HG02588 (cell line): ENCODE data around the gene SLC38A8.

ENCODE experiments used
- ATAC-seq: cut with Tn5 transposase; IDR thresholded peaks from one replicate; pipeline ENCODE4 v1.9.1; 2021; ENCODE audit warnings: mild to moderate bottlenecking, moderate library complexity; ENCODE audit not compliant: unreplicated experiment

SLC38A8 gene

DNA sequence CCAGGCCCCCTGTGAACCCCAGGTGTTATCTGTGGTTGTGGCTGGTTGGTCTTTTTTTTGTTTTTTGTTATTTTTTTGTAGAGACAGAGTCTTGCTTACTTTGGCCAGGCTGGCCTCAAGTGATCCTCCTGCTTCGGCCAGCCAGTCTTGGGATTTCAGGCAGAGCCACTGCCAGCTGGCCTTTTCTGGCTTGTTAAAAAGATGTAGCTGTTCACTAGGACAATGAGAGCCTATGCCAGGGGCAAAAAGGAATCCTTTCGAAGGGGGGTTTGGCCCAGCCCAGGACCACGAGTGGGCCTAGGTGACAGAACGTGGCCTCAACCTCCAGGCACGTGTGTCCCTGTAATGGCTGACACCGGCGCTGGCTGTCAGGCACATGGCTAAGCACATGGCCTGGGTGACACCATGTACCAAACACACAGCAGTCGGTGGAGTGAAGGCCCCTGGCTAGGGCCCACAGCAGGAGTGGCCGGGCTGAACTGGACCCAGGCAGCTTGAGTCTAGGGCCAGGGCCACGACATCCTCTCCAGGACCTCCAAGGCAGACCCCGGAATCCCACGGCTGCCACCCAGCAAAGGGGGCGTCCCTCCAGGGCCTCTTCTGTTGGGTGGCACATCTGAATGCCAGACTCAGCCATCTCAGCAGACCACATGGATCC is 6.9 kb upstream of the SLC38A8 start:
- ATAC-seq, result no peak

DNA sequence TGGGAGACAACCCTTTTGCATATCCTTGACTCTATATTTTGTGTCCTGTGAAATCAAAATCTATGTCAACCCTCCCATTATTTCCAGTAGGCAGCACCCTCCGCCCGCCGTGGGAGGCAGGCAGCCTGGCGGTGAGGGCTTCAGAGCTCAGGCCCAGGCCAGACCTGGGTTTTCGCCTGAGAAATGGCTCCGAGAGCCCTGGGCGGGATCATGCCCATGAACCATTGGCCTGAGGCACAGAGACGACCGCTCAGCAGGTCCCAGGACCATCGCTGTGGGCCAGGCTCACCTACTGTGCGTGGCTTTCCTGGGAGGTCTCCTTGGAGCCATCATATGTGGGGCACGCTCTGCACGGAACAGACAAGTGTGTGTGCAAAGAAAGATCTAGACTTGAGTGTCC is 6.3 kb upstream of the SLC38A8 start:
- ATAC-seq, result no peak

DNA sequence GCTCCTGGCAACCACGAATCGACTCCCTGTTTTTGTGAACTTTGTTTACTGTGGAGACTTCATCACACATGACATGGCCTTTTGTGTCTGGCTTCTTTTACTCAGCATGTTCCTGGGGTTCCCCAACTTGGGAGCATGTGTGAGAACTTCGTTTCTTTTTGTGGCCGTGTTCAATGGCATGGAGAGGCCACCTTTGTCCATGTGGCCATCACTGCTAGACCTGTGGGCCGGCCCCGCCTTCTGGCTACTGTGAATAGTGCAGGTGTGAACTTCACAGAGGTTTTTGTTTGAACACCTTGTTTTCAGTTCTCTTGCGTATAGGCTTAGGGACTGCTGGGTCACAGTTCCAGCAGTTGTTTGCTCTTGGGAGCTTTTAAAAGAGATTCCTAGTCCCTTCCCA is 5.7 kb upstream of the SLC38A8 start:
- no peak for ATAC-seq

DNA sequence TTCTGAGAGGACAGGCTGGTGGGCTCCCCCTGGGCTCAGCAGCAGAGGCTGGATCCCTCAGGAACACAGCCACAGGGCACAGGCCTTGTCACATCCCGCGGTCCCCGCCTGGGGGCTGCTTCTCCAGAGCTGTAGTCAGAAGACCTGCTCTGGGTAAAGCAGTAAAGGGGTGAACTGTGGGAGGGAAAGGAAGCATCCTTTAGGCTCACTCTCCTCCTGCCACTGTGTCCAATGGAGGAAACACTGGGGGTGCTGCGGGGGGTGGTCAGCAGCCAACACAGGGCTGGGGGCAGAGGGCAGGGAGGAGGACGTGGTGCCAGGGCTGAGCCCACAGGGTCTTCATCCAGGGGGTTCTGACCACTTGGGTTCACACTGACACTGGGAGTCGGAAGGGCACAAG is 5.0 kb upstream of the SLC38A8 start:
- ATAC-seq, result no peak

DNA sequence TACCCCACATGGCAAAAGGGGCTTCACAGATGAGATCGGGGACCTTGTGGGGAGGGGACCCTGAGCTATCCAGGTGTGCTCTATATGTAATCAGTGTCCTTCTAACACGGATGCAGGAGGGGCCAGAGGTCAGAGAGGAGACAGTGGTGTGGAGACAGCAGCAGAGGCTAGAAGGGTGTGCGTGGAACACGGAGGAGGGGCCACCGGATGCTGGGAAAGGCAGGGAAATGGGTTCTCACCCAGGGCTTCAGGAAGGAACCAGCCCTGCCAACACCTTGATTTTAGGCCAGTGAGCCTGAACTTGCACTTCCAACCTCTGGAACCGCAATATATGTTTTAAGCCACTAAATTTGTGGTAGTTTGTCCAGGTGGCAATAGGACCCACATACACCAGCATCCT is 4.6 kb upstream of the SLC38A8 start:
- ATAC-seq, result no peak

DNA sequence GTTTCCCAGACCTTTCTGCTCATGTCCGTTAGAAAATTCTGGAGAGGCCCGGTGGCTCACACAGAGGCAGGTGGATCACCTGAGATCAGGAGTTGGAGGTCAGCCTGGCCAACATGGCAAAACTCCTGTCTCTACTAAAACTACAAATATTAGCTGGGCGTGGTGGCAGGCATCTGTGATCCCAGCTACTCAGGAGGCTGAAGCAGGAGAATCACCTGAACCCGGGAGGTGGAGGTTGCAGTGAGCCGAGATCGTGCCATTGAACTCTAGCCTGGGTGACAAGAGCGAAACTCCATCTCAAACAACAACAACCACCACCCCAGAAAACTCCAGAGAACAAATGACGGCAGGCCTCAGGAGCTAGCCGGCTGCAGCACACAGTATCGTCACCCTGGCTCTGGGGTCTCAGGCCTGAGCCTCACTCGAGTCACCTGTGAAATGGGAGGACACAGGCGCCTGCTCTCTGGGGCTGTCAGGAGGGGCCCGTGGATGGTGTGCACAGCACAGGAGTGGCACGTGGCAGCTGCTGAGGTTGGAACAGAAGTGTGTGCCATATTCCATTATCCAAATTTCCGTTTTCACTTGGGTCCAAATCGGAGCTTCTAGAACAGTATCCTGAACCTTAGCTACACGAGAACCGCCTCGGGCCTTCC is 3.3 kb upstream of the SLC38A8 start:
- ATAC-seq, result no peak

DNA sequence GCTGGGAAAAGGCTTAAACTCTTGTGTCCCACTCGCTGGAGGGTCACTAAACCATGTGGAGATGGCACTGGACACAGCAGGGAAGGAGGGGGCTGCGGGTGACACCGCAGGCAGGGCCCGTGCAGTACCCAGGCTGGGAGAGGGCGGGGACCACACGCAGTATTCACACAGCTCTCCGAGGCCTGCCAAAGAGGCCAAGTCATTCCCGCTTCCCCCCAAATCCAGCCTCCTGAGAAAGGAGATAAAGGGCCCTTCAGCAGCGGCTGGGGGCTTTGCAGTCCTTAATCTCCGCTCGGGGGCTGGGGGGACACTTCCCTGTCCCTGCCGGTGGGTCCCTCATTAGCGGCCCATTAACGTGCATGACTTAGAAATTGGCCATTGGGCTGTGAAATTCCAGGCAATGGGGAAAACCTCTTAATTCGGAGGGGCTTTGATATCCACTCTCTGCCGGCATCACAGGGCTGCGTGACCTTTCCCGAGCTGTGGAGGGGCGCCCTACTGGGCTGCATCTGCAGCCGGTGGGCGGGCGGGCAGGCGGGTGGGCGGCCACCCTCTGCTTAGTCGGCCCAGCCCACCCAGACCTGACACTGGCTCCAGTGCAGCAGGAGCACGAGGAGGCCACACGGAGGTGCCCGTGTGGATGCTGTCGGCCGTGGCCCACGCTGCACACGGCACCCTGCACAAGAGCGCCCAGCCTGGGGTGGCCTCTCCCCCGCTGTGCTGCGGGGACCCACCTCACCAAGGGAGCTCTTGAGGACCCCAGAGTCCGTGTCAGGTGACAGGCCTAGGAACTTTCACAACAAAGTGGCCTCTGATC is 2.6 kb upstream of the SLC38A8 start:
- ATAC-seq, result no peak

DNA sequence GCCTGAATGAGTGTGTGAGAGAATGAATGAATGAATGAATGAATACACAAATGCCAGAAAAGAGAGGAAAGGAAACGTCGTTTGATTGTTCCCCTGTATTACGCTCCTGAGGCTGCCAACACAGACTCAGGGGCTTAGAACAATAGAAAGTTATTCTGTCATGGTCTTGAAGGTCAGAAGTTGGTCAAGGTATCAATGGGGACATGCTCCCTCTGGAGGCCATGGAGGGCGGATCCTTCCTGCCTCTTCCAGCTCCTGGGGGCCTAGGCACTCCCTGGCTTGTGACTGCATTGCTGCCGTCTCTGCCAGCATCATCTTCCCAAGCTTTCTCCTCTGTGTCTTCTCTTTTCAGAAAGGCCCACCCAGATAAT is 1.5 kb upstream of the SLC38A8 start:
- no peak for ATAC-seq

DNA sequence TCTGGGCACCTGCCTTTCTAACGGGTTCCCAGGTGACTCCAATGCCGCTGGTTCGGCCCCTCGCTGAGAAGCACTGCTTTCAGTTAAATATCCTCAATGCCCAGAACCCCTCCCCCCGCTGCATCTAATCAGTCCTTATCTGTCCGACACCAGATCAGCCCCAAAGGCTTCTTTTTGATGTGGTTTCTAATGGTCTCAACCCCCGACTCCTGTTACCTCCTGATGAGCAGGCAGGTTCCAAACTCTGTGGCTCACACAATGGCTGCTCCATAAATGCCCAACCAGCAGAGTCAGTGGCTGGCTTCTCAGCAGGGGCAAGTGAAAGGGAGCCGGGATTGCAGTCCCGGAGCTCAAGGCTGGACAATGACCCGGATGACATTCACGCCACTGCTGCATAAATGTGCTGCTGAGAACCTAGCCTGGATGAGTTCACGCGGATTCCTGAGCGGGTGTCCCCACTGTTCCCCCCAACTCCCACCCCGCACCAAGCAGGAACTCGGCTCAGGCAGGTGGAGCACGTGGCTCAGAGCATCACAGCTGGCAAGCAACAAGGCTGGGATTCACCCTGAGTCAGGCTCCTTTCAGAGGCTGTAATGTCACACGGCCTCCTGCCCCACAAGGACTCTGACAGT is 1.0 kb upstream of the SLC38A8 start:
- ATAC-seq, result no peak

DNA sequence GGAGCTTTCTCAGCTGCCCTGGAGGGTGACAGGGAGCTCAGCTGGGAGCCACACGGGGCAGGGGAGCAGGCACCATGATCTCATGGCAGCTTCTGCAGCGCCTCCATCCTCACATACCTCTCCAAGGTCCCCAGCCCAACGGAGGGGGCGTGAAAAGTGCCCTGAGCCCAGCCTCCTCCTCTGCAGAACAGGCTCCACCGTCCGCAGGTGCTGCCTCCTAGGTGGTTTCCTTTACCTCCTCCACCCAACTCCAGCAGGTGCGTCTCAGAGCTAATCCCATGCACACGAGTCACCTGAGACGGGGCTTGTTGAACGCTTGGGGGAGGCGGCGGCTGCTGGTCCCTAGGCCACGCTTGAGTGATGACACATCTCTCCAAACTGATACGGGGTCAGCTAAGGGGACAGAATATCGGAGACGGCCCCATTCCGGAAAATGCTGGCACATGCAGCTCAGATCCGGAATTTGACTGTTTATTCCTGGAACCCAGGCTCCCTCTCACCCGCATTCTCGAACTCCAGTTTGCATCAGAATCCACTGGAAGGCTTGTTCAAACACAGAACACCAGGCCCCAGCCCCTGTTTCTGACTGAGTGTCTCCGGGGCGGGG is 387 bp upstream of the SLC38A8 start:
- no peak for ATAC-seq

DNA sequence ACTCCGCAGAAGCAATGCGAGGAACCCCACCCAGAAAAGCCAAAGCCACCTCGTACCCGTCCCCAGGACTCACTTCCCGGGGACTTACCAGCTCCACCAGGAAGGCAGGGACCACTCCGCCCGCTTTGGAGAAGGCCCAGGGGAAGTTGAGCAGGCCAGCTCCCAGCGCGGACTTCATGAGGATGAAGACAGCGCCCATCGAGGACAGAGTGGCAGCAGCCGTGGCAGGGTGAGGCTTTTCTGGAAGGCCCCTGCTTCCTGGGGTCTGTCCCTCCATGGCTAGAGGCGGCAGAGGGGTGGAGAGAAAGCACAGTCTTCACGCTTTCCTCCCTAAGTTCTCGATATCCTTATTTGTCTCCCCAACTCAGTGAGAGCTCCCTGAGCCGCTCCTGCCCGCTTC is 714 bp downstream of the SLC38A8 start:
- no peak for ATAC-seq

DNA sequence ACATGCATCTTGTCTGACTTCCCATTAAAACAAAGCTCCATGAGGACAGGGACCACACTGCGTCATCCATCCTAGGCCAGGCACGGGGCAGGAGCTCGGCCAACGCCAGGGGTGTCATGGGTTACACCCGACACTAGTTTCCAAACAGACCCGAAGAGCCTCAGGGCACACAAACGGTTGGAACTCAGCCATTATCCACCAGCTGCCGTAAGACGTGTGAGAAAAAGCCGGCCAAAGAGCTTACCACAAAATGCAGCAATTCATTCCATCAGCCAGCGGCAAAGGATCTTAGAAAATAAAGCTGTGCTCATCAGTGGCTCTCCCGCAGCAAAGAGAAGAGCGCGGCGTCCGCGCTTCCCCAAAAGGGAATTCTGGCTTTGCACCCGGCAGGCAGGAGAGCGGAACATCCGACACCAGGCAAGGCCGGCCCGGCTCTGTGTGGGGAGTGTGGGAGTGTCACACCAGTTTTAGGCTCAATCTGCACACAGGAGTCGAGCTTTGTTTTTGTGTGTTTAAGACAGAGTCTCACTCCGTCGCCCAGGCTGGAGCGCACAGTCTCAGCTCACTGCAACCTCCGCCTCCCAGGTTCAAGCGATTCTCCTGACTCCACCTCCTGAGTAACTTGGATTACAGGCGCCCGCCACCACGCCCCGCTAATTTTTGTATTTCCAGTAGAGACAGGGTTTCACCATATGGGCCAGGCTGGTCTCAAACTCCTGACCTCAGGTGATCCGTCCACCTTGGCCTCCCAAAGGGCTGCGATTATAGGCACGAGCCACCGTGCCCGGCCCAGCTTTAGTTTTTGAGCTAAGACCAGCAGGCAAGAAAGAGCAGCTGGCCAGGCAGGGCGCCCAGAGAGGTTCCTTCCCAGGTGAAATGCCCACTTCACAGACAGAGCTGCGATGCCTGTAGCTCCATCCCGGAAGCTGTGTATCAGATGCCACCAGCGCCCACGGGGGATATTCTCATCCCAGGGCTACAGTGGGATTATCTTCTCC is 1.5 kb downstream of the SLC38A8 start:
- no peak for ATAC-seq

DNA sequence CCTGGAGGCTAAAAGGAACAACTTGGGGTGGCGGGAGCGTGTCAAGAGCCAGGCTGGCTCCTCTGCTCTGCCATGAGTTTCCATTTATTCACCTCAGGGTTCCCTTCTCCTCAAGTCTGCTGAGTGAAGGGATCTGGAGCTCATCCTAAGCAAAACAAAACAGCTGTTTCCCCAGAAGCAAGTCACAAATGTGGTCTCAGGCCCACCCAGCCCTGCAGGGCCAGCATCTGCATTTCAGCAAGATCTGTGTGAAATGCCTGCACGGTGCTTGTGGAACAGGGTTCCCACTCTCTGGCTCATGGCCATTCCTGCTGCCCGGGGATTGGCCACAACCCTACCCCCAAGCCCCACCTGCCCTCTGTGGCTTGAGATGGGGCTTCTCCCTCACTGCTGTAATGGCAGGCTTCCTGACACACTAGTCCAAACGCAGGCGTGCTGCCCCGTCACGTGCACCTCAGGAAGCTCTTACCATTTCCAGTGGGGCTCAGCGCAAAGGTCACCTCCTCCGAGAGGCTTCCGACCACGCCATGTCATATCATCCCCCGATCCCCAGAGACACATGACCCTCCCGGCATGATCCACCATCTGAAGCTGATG is 2.3 kb downstream of the SLC38A8 start:
- no peak for ATAC-seq

DNA sequence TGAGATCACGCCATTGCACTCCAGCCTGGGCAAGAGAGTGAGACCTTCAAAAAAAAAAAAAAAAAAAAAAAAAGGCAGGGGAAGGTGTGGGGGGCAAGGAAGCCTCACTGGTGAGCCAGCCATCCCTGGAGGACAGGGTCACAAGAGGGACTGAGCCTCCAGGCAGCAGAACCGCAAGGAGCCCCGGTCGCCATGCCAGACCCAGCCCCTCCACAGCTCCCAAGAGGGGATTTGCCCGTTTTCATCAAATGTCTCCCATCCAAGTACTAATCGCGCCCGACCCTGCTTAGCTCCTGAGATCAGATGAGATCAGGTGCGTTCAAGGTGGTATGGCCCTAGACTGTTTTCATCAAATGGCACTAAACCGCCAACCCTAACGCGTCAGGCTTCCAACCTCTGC is 2.9 kb downstream of the SLC38A8 start:
- ATAC-seq, result no peak

DNA sequence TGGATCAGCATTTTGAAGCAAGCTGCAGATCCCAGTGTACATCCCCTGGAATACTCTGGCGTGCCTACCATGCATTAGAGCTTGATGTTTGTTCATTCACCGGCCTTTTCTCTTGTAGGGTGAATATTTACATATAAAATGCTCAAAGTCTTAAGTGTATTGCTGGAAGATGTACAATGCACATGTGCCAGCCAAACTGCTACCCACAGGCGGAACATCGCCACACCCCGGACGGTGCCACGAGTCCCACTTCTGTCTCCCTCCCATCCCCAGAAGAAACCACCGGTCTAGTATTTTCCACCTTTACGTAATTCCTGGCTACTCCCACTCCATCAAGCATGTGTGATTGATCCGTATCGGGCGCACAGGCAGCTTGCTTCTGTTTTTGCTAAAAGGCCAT is 4.1 kb downstream of the SLC38A8 start:
- ATAC-seq, result no peak

DNA sequence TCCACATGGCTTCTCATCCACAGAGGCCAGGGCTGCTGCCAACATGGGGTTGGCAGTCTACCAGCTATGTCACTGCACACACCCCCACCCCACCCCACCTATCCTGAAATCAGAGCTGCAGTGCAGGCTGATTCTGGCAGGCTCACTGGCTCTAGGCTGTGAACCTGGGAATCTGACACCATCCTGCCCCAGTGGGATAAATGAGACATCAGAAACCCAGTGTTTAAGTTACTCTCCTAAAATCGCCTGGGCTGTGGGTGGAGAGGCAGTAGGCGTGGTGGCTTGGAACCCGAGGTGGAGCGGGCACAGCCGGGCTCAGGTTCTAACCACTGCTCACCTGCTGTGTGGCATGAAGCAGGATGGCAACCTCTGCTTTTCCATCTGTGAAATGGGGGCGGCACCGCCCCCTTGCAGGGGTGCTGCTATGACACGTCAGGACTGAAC is 5.6 kb downstream of the SLC38A8 start:
- ATAC-seq, result no peak

DNA sequence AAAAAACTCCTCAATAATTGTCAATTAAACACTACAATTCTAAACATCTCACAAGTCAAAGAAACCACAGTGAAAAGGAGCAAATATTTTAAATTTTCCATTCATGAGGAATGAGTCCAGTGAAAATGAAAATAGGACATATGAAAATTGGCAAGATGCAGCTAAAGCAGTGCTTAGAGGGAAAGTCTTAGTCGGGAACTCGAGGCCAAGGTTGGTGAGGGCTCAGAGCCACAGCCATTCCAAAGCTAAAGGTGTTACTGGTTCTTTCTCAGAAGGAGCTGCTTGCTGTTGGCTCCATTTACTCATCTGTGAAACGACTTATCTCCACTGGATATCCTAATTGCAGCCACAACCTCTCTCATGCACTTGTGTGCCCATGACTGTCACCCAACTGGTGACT is 6.5 kb downstream of the SLC38A8 start:
- ATAC-seq, result no peak

DNA sequence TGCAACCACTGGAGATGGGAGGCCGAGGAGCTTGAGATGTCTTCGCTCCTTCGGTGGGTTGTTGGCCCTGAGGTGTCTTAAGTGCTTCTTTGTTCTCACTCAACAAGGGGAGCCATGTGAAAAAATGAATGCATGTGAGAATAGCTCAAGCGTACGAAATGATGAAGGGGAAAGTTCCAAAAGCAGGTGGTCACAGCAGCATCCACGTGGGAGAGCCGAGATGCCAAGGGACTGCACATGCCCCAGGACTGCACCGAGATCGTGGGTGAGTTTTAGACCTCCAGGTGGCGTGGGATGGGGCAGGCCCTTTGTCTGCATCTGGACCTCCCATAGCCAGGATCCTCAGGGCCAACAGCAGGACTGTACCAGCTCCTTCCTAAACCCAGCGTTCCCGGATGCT is 8.1 kb downstream of the SLC38A8 start:
- no peak for ATAC-seq
